PC-3 (cell line): Measurements from ENCODE around the gene PAPOLG. TPM values are rescaled to one million over a fixed set of nuclear protein-coding genes. Genes with fewer than 3 reads are reported as not detected.

Experiments
- ATAC-seq: fragments of 200-7000 bp; cut with Tn5 transposase; 2 replicates; pipeline ENCODE4 v1.9.1; 2020; ENCODE audit warnings: mild to moderate bottlenecking, moderate library complexity
- BruUV-seq: library from RNA; stranded (reverse); fragments of 400-500 nt; replicated peaks from 2 replicates; lab custom pipeline; 2021; lab: Mats Ljungman, UMichigan
- CTCF ChIA-PET: fragments of 300-600 bp; sonication (Branson Sonifier 250); formaldehyde crosslinking; loops from one replicate; lab custom pipeline; 2022; ENCODE audit warnings: antibody characterized with exemption; lab: Charles Lee
- POLR2A ChIA-PET: fragments of 300-600 bp; sonication (Branson Sonifier 250); formaldehyde crosslinking; loops from one replicate; lab custom pipeline; 2022; ENCODE audit warnings: antibody characterized with exemption; ENCODE audit not compliant: unreplicated experiment; lab: Charles Lee
- DNase-seq: peaks from one replicate; pipeline ENCODE4 v3.0.0-alpha.2; 2015
- H2AFZ ChIP-seq: fragments of 300-600 bp; sonication (generic); 2 replicates; pipeline ENCODE4 v1.6.0; 2016; ENCODE audit warnings: antibody characterized with exemption, low read length
- H3F3A ChIP-seq: fragments of 300-600 bp; sonication (generic); one replicate; pipeline ENCODE4 v1.6.0; 2017; ENCODE audit warnings: antibody characterized with exemption, low read length, control low read depth, mild to moderate bottlenecking; ENCODE audit not compliant: unreplicated experiment
- H3K27ac ChIP-seq: fragments of 300-600 bp; sonication (generic); 2 replicates; pipeline ENCODE4 v1.5.1; 2016; ENCODE audit warnings: mild to moderate bottlenecking, low read length
- H3K27me3 ChIP-seq: fragments of 300-600 bp; sonication (generic); 2 replicates; pipeline ENCODE4 v1.6.1; 2016; ENCODE audit warnings: low read length, mixed read lengths
- H3K36me3 ChIP-seq: fragments of 300-600 bp; sonication (generic); 2 replicates; pipeline ENCODE4 v1.6.1; 2016; ENCODE audit warnings: low read depth, mixed run types, low read length, mixed read lengths
- H3K4me1 ChIP-seq: fragments of 300-600 bp; sonication (generic); 2 replicates; pipeline ENCODE4 v1.5.1; 2016; ENCODE audit warnings: low read length; ENCODE audit not compliant: insufficient read depth
- H3K4me2 ChIP-seq: fragments of 300-600 bp; sonication (generic); 2 replicates; pipeline ENCODE4 v1.6.0; 2016; ENCODE audit warnings: low read length
- H3K4me3 ChIP-seq: fragments of 300-600 bp; sonication (generic); 2 replicates; pipeline ENCODE4 v1.5.1; 2016; ENCODE audit warnings: mild to moderate bottlenecking, low read length, mixed read lengths
- H3K79me2 ChIP-seq: fragments of 300-600 bp; sonication (generic); 2 replicates; pipeline ENCODE4 v1.6.1; 2017; ENCODE audit warnings: low read length, mixed read lengths
- H3K9ac ChIP-seq: fragments of 300-600 bp; sonication (generic); 2 replicates; pipeline ENCODE4 v1.6.0; 2016; ENCODE audit warnings: mild to moderate bottlenecking, low read length
- H3K9me2 ChIP-seq: fragments of 300-600 bp; sonication (generic); replicated peaks from 2 replicates; pipeline ENCODE4 v1.6.1; 2016; ENCODE audit warnings: mixed run types, low read length, mixed read lengths
- H3K9me3 ChIP-seq: fragments of 300-600 bp; sonication (generic); 2 replicates; pipeline ENCODE4 v1.6.1; 2016; ENCODE audit warnings: low read length, mixed read lengths
- H4K20me1 ChIP-seq: fragments of 300-600 bp; sonication (generic); 2 replicates; pipeline ENCODE4 v1.6.1; 2016; ENCODE audit warnings: low read length, mixed read lengths
- CTCF ChIP-seq: fragments of 300-600 bp; sonication (generic); conservative IDR thresholded peaks from 2 replicates; pipeline ENCODE4 v1.5.1; 2017; ENCODE audit warnings: antibody characterized with exemption, low read depth, mild to moderate bottlenecking, low read length
- EZH2 ChIP-seq: fragments of 300-600 bp; sonication (generic); IDR thresholded peaks from one replicate; pipeline ENCODE4 v1.6.1; 2017; ENCODE audit warnings: antibody characterized with exemption, mild to moderate bottlenecking, low read length; ENCODE audit not compliant: unreplicated experiment
- EZH2phosphoT487 ChIP-seq: fragments of 300-600 bp; sonication (generic); IDR thresholded peaks from 2 replicates; pipeline ENCODE4 v1.6.1; 2018; ENCODE audit warnings: mild to moderate bottlenecking, antibody characterized with exemption, low read length, borderline replicate concordance
- intact Hi-C: fragments of 100-400 bp; cut with micrococcal nuclease; formaldehyde crosslinking; loops from 2 replicates; pipeline ENCODE4 v1.9.0; 2023
- total RNA-seq: library from RNA; depleted of rRNA; stranded (reverse); fragments of >200 nt; gene quantifications from 2 replicates; pipeline ENCODE4 v1.2.3, GENCODE V29; 2014

PAPOLG gene
- total RNA-seq, 1 experiment from 2014 or later = 7.1 TPM

GRCh38 chr2:60779426-60779825 lies 23.4 kb downstream of the PAPOLG start:
- Histone ChIP-seq H3K9me3 (no peaks in the 10 kb centered on the region), H2AFZ (no peak overlapping the region), H3K79me2 (no peaks in the 10 kb centered on the region), H3K36me3 (peaks cover 27% of the 10 kb centered on the region), H3K9ac (no peak overlapping the region), H3K4me3 (no peak overlapping the region), H3K27ac (no peak overlapping the region), H3F3A (no peaks in the 10 kb centered on the region), H3K4me2 (no peak overlapping the region), H4K20me1 (no peaks in the 10 kb centered on the region), H3K4me1 (no peaks in the 10 kb centered on the region), H3K9me2 (no peaks in the 10 kb centered on the region), H3K27me3 (no peaks in the 10 kb centered on the region)
- intact Hi-C loops = no loop called here
- ChIA-PET POLR2A (no interaction called here), CTCF (no interaction called here)
- TF ChIP-seq EZH2phosphoT487 (no peak), EZH2 (no peak), CTCF (no peak)
- no TSS peak for BruUV-seq
- DNase-seq (no peak), ATAC-seq (no peak)

- H4K20me1 ChIP-seq = no peaks in the 10 kb centered on the region
- peaks cover 29% of the 10 kb centered on the region; the same call in 1 of the 2 replicates for H3K36me3 ChIP-seq
- H3K9me2 ChIP-seq = no peaks in the 10 kb centered on the region
- H3K27me3 ChIP-seq = no peaks in the 10 kb centered on the region
- H3F3A ChIP-seq = no peaks in the 10 kb centered on the region
- H3K9ac ChIP-seq = no peak overlapping the region
- ATAC-seq = no peak
- DNase-seq = no peak
- intact Hi-C loops = no loop called here
- no peak for TF ChIP-seq CTCF
- no peak for TF ChIP-seq EZH2phosphoT487
- TF ChIP-seq EZH2 = no peak
- no peak overlapping the region for H3K4me2 ChIP-seq
- no peak overlapping the region for H2AFZ ChIP-seq
- no peaks in the 10 kb centered on the region for H3K79me2 ChIP-seq
- H3K9me3 ChIP-seq = no peaks in the 10 kb centered on the region
- no peak overlapping the region for H3K27ac ChIP-seq
- CTCF ChIA-PET = no interaction called here
- BruUV-seq = no TSS peak
- H3K4me1 ChIP-seq = no peaks in the 10 kb centered on the region
- no peak overlapping the region for H3K4me3 ChIP-seq
- POLR2A ChIA-PET = no interaction called here
Measured at GRCh38 chr2:60780721-60781120, 24.7 kb downstream of the PAPOLG start.

DNA sequence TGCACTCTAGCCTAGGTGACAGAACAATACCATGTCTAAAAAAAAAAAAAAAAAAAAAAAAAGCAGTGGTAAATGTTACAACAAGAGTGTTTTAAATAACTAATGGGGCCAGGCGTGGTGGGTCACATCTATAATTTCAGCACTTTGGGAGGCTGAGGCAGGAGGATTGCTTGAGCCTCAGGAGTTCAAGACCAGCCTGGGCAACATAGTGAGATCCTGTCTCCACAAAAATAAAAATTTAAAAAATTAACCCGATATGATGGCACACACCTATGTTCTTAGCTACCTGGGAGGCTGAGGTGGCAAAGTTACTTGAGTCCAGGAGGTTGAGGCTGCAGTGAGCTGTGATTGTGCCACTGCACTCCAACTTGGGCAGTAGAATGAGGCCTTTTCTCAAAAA lies 37.1 kb downstream of the PAPOLG start:
- no peaks in the 10 kb centered on the region for H3K9me3 ChIP-seq
- CTCF ChIA-PET = interaction anchor here (0.7 kb wide), 1 partner anchor 206 kb away, joined by 7 read pairs; no protein-coding TSS in a partner anchor
- H2AFZ ChIP-seq = no peak overlapping the region
- no peak overlapping the region for H3K27ac ChIP-seq
- H3K79me2 ChIP-seq = no peaks in the 10 kb centered on the region
- no peak overlapping the region for H3K9ac ChIP-seq
- H3K27me3 ChIP-seq = no peaks in the 10 kb centered on the region
- peaks cover 46% of the 10 kb centered on the region for H3K36me3 ChIP-seq
- intact Hi-C loops = loop anchor here (5.0 kb wide), 1 partner anchor 89 kb away; the partner anchor contains the start of gene REL
- no peak for DNase-seq
- POLR2A ChIA-PET = no interaction called here
- H4K20me1 ChIP-seq = no peaks in the 10 kb centered on the region
- no peak overlapping the region for H3K4me3 ChIP-seq
- no peak for ATAC-seq
- H3K9me2 ChIP-seq = no peaks in the 10 kb centered on the region
- H3K4me2 ChIP-seq = no peak overlapping the region
- H3F3A ChIP-seq = no peaks in the 10 kb centered on the region
- H3K4me1 ChIP-seq = no peaks in the 10 kb centered on the region
- TF ChIP-seq EZH2 (no peak), CTCF (no peak), EZH2phosphoT487 (no peak)
- BruUV-seq = no TSS peak
